ENCODE measurements around the gene WDR17.

- TF ChIP-seq CTCF (IDR thresholded peaks at IDR 0.05) (no peak), POLR2A (IDR thresholded peaks at IDR 0.05) (no peak)
These were observed 145.1 kb downstream of the WDR17 start for GRCh38 chr4:176210579-176211296.

All from prostate gland (tissue), 2 donors.